OCI-M2 (cell line): ENCODE measurements around the gene NOS2.
"Not testable (repeated sequence)": the region's sequence is repeated elsewhere in the genome, so short reads cannot be mapped to it uniquely, and the experiment has no call there.

Source experiments
- DNase-seq: peaks from one replicate; lab custom pipeline; 2025; ENCODE audit not compliant: unreplicated experiment; lab: John Stamatoyannopoulos, UW

Gene NOS2

GRCh38 chr17:27755706-27756466 lies 44.4 kb downstream of the NOS2 start:
- DNase-seq = no peak

GRCh38 chr17:27754549-27754948 lies 45.8 kb downstream of the NOS2 start:
- no peak for DNase-seq

- not testable (repeated sequence) for DNase-seq
Measured at GRCh38 chr17:27753726-27754125, 46.6 kb downstream of the NOS2 start.

- DNase-seq = not testable (repeated sequence)
Measured at GRCh38 chr17:27752831-27753619, 47.3 kb downstream of the NOS2 start.

- no peak for DNase-seq
Measured at GRCh38 chr17:27751622-27752490, 48.5 kb downstream of the NOS2 start.

GRCh38 chr17:27751166-27751565 lies 49.2 kb downstream of the NOS2 start:
- no peak for DNase-seq

GRCh38 chr17:27749562-27750150 lies 50.7 kb downstream of the NOS2 start:
- DNase-seq = not testable (repeated sequence)

GRCh38 chr17:27748360-27748825 lies 51.9 kb downstream of the NOS2 start:
- DNase-seq = no peak

GRCh38 chr17:27747462-27748359 lies 52.6 kb downstream of the NOS2 start:
- DNase-seq = no peak

- DNase-seq = no peak
Measured at GRCh38 chr17:27746881-27747280, 53.4 kb downstream of the NOS2 start.

- DNase-seq = not testable (repeated sequence)
Measured at GRCh38 chr17:27746320-27746719, 54.0 kb downstream of the NOS2 start.

- DNase-seq = not testable (repeated sequence)
Measured at GRCh38 chr17:27745207-27745830, 55.0 kb downstream of the NOS2 start.

GRCh38 chr17:27743281-27743885 lies 56.9 kb downstream of the NOS2 start:
- no peak for DNase-seq

- no peak for DNase-seq
Measured at GRCh38 chr17:27741971-27742575, 58.3 kb downstream of the NOS2 start.

GRCh38 chr17:27741361-27741861 lies 58.9 kb downstream of the NOS2 start:
- no peak for DNase-seq

- DNase-seq = not testable (repeated sequence)
Measured at GRCh38 chr17:27740541-27740940, 59.8 kb downstream of the NOS2 start.

GRCh38 chr17:27733773-27734172 lies 66.6 kb downstream of the NOS2 start:
- DNase-seq = no peak

GRCh38 chr17:27732746-27733145 lies 67.6 kb downstream of the NOS2 start:
- DNase-seq = not testable (repeated sequence)
